K562 (cell line): ENCODE measurements around the gene GARRE1. TPM values are rescaled to one million over a fixed set of nuclear protein-coding genes. Genes with fewer than 3 reads are reported as not detected.
A peak's percentile ranks its signal among the peaks of the same experiment; 100 is the strongest.

Experiments used
- ARID3A ChIP-seq: IDR thresholded peaks from 2 replicates; pipeline ENCODE4 v1.6.1; 2012; ENCODE audit warnings: low read depth, low read length, improper control_type of control experiment, borderline replicate concordance
- CTCF ChIP-seq, 3 experiments: IDR thresholded peaks in 2 of 3; conservative IDR thresholded peaks in 1 of 3; 2 replicates each; pipeline ENCODE4 v1.5.1; 2011 to 2012; ENCODE audit warnings: low read length in 3 of 3, mild to moderate bottlenecking in 3 of 3, control low read depth in 2 of 3, improper control_type of control experiment in 1 of 3, inconsistent platforms in 1 of 3, low read depth in 1 of 3, mixed read lengths in 1 of 3, moderate library complexity in 1 of 3; ENCODE audit not compliant: insufficient read depth in 2 of 3
- FOXA3 ChIP-seq, 2 experiments: fragments of 450-650 bp in 1 of 2; sonication (generic) in 1 of 2; formaldehyde crosslinking; IDR thresholded peaks in 1 of 2; conservative IDR thresholded peaks in 1 of 2; 2 replicates each; pipeline versions ENCODE4 v1.4.0 to v1.8.0; 2020 to 2022; ENCODE audit warnings: mild to moderate bottlenecking in 2 of 2, missing genetic modification reagents in 1 of 2
- GATAD2B ChIP-seq: fragments of 450-650 bp; IDR thresholded peaks from 2 replicates; pipeline ENCODE4 v1.6.1; 2017; ENCODE audit warnings: mild to moderate bottlenecking, borderline replicate concordance
- TAF15 ChIP-seq: fragments of 200-400 bp; formaldehyde crosslinking; IDR thresholded peaks from 2 replicates; pipeline ENCODE4 v1.6.1; 2017; ENCODE audit warnings: mild to moderate bottlenecking, low read depth, low read length, moderate library complexity
- ZNF449 ChIP-seq: fragments of 250-450 bp; sonication (Bioruptor Pico); IDR thresholded peaks from 2 replicates; pipeline ENCODE4 v1.8.0; 2022; ENCODE audit warnings: moderate library complexity, mild to moderate bottlenecking, inconsistent platforms
- polyA plus RNA-seq, 8 experiments: library from polyadenylated mRNA; depleted of rRNA in 4 of 8; stranded (reverse) in 5 of 8; unstranded in 3 of 8; fragments of >200 nt; fragmentation: Nextera tagmentation in 2 of 8; fragmentation: Illumina TruSeq in 1 of 8; extraction: Ambion mirVana in 2 of 8; extraction: Trizol in 1 of 8; gene quantifications; 2 replicates each; pipeline versions ENCODE4 v1.2.1 to v1.2.3, GENCODE V29; 2011 to 2014; ENCODE audit warnings: inconsistent platforms in 1 of 8, missing spikeins in 1 of 8
- total RNA-seq, 7 experiments: library from RNA; depleted of rRNA in 6 of 7; stranded (reverse); fragments of >200 nt in 6 of 7; fragmentation: Illumina TruSeq in 2 of 7; extraction: Trizol in 2 of 7; gene quantifications; 2 replicates each; pipeline versions ENCODE4 v1.2.1 to v1.2.3, GENCODE V29; 2011 to 2021; ENCODE audit warnings: low replicate concordance in 1 of 7
- TF ChIP-seq, protein P1 (sequence below), 2 experiments: fragments of 450-650 bp; formaldehyde crosslinking in 1 of 2; IDR thresholded peaks; 2 replicates each; pipeline versions ENCODE4 v1.4.0 to v1.6.1; 2014 to 2020; ENCODE audit warnings: mild to moderate bottlenecking in 2 of 2, borderline replicate concordance in 1 of 2, low read depth in 1 of 2
- TF ChIP-seq, protein P2 (sequence below): fragments of 450-650 bp; IDR thresholded peaks from 2 replicates; pipeline ENCODE4 v1.6.1; 2014; ENCODE audit warnings: low read depth, mild to moderate bottlenecking, moderate library complexity, borderline replicate concordance

Gene GARRE1
- total and polyA plus RNA-seq, 9 of the 15 experiments (the other 6 are each of a cell fraction or from before 2014, with no cell fraction given) = 1.6 to 12.8 (median 7.5) TPM

DNA sequence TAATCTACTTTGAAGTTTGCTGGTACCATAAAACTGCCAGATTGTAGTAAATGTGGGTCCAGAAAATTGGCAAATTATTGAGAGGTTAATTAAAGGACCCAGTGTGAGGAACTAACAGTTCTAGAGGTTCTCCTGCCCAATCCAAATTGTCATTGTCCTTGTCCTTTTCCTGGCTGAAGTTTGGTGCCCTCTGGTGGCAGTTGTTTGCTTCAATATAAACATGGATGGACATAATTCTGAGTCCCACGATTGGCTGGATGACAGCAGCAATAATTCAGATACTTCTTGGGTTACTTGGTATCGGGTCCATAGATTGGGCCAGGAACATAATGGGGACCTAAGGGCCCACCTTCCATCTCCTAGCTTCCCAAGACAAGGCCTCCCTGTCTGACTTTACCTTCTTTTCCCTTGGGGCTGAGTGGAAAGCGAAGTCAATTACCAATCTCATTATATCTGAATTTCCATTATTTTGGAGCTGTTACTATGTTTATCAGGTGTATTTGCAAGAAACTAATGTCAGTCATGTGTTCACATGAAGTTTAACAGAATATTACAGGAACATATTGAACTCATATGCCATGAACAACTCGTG, 33.8 kb upstream of the GARRE1 start (continued):
- TF ChIP-seq CTCF (IDR thresholded peaks at IDR 0.05 in 2 of 3, conservative IDR thresholded peaks at IDR 0.05 in 1 of 3; ENCODE audit: insufficient read depth in 2 of 3, low read depth in 1 of 3, low read length in 3 of 3) (peak; percentile 68 to 75 (median 70)), FOXA3 (CRISPR knock-in tag; conservative IDR thresholded peaks at IDR 0.05 in 1 of 2, IDR thresholded peaks at IDR 0.05 in 1 of 2) (0 out of 4 replicates have a peak, but pooled peaks of 1 of the 2 experiments have one; percentile 70), ZNF449 (no peak), ARID3A (0 out of 2 replicates have a peak, but pooled peaks have one; percentile 55), TAF15 (no peak), GATAD2B (0 out of 2 replicates have a peak, but pooled peaks have one; percentile 17)
- TF ChIP-seq, protein P1, sequence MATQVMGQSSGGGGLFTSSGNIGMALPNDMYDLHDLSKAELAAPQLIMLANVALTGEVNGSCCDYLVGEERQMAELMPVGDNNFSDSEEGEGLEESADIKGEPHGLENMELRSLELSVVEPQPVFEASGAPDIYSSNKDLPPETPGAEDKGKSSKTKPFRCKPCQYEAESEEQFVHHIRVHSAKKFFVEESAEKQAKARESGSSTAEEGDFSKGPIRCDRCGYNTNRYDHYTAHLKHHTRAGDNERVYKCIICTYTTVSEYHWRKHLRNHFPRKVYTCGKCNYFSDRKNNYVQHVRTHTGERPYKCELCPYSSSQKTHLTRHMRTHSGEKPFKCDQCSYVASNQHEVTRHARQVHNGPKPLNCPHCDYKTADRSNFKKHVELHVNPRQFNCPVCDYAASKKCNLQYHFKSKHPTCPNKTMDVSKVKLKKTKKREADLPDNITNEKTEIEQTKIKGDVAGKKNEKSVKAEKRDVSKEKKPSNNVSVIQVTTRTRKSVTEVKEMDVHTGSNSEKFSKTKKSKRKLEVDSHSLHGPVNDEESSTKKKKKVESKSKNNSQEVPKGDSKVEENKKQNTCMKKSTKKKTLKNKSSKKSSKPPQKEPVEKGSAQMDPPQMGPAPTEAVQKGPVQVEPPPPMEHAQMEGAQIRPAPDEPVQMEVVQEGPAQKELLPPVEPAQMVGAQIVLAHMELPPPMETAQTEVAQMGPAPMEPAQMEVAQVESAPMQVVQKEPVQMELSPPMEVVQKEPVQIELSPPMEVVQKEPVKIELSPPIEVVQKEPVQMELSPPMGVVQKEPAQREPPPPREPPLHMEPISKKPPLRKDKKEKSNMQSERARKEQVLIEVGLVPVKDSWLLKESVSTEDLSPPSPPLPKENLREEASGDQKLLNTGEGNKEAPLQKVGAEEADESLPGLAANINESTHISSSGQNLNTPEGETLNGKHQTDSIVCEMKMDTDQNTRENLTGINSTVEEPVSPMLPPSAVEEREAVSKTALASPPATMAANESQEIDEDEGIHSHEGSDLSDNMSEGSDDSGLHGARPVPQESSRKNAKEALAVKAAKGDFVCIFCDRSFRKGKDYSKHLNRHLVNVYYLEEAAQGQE (IDR thresholded peaks at IDR 0.05; ENCODE audit: borderline replicate concordance) = peak; percentile 40; the same call in 1 of the 2 replicates
- TF ChIP-seq, protein P1 (CRISPR knock-in tag; IDR thresholded peaks at IDR 0.05; ENCODE audit: low read depth) = no peak
- TF ChIP-seq, protein P2, sequence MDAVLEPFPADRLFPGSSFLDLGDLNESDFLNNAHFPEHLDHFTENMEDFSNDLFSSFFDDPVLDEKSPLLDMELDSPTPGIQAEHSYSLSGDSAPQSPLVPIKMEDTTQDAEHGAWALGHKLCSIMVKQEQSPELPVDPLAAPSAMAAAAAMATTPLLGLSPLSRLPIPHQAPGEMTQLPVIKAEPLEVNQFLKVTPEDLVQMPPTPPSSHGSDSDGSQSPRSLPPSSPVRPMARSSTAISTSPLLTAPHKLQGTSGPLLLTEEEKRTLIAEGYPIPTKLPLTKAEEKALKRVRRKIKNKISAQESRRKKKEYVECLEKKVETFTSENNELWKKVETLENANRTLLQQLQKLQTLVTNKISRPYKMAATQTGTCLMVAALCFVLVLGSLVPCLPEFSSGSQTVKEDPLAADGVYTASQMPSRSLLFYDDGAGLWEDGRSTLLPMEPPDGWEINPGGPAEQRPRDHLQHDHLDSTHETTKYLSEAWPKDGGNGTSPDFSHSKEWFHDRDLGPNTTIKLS = peak; percentile 44; the same call in 1 of the 2 replicates
